H1 (cell line): ENCODE measurements around the gene SLC16A6. TPM values are rescaled to one million over a fixed set of nuclear protein-coding genes. Genes with fewer than 3 reads are reported as not detected.

Source experiments
- CTCF ChIA-PET: fragments of 300-600 bp; sonication (Branson Sonifier 250); formaldehyde crosslinking; loops from one replicate; lab custom pipeline; 2021; ENCODE audit not compliant: partially characterized antibody; lab: Charles Lee
- POLR2A ChIA-PET: fragments of 300-600 bp; sonication (Branson Sonifier 250); formaldehyde crosslinking; loops from one replicate; lab custom pipeline; 2021; ENCODE audit warnings: inconsistent platforms; ENCODE audit not compliant: partially characterized antibody; lab: Charles Lee
- DNase-seq, 2 experiments: peaks; one replicate each; pipeline versions ENCODE4 v3.0.0 to v3.0.0-alpha.2; 2010 to 2022; ENCODE audit warnings: low spot score in 2 of 2, low read depth in 1 of 2, mixed read lengths in 1 of 2
- FAIRE-seq: peaks from 2 replicates; lab custom pipeline; 2011; peaks lifted over from hg19 to GRCh38; lab: Jason Lieb, UNC
- H2AFZ ChIP-seq: 2 replicates; pipeline ENCODE4 v1.8.1; 2012; ENCODE audit warnings: low read length, inconsistent platforms
- H2AK5ac ChIP-seq: 2 replicates; pipeline ENCODE4 v1.6.1; 2013; ENCODE audit warnings: low read depth, low read length
- H2BK120ac ChIP-seq: replicated peaks from 2 replicates; pipeline ENCODE3; 2013; ENCODE audit warnings: low read depth, low read length, inconsistent platforms
- H2BK12ac ChIP-seq: 2 replicates; pipeline ENCODE4 v1.6.1; 2013; ENCODE audit warnings: low read depth, low read length
- H2BK15ac ChIP-seq: 2 replicates; pipeline ENCODE4 v1.6.1; 2013; ENCODE audit warnings: low read length
- H2BK20ac ChIP-seq: 2 replicates; pipeline ENCODE4 v1.6.1; 2013; ENCODE audit warnings: low read length
- H2BK5ac ChIP-seq: 2 replicates; pipeline ENCODE4 v1.6.1; 2013; ENCODE audit warnings: low read depth, low read length
- H3K14ac ChIP-seq: 2 replicates; pipeline ENCODE4 v1.6.1; 2013; ENCODE audit warnings: inconsistent platforms; ENCODE audit not compliant: insufficient read length
- H3K18ac ChIP-seq: 2 replicates; pipeline ENCODE4 v1.6.1; 2013; ENCODE audit warnings: low read length; ENCODE audit errors: extremely low read depth
- H3K23ac ChIP-seq: 2 replicates; pipeline ENCODE4 v1.6.1; 2013; ENCODE audit warnings: inconsistent platforms; ENCODE audit not compliant: insufficient read length
- H3K23me2 ChIP-seq: 2 replicates; pipeline ENCODE4 v1.6.1; 2013; ENCODE audit warnings: low read depth, low read length
- H3K27ac ChIP-seq: 2 replicates; pipeline ENCODE4 v1.6.1; 2011; ENCODE audit warnings: low read depth, low read length, inconsistent platforms
- H3K27me3 ChIP-seq, 4 experiments: replicated peaks in 1 of 4; 1 replicate in 1 of 4; 2 replicates in 3 of 4; pipeline versions ENCODE4 v1.6.1 to v1.8.1; 2011 to 2013; ENCODE audit warnings: low read length in 3 of 4, mild to moderate bottlenecking in 3 of 4, inconsistent platforms in 2 of 4, mixed read lengths in 2 of 4, moderate library complexity in 1 of 4; ENCODE audit not compliant: control insufficient read depth in 3 of 4, insufficient read depth in 3 of 4; ENCODE audit errors: extremely low read depth in 1 of 4
- H3K36me3 ChIP-seq, 4 experiments: 2 replicates each; pipeline versions ENCODE4 v1.6.1 to v1.8.1; 2011 to 2013; ENCODE audit warnings: mild to moderate bottlenecking in 4 of 4, low read length in 3 of 4, moderate library complexity in 2 of 4, control low read depth in 1 of 4, inconsistent platforms in 1 of 4; ENCODE audit not compliant: insufficient read depth in 4 of 4, control insufficient read depth in 2 of 4
- H3K4ac ChIP-seq: replicated peaks from 2 replicates; pipeline ENCODE3; 2013; ENCODE audit warnings: low read length, low read depth, mixed read lengths, inconsistent platforms; ENCODE audit not compliant: insufficient read length
- H3K4me1 ChIP-seq, 4 experiments: replicated peaks in 1 of 4; 1 replicate in 1 of 4; 2 replicates in 3 of 4; pipeline versions ENCODE4 v1.6.1 to v1.8.1; 2011 to 2013; ENCODE audit warnings: low read length in 3 of 4, inconsistent platforms in 2 of 4, mixed read lengths in 1 of 4; ENCODE audit not compliant: insufficient read depth in 4 of 4, control insufficient read depth in 3 of 4
- H3K4me2 ChIP-seq, 2 experiments: 2 replicates each; pipeline versions ENCODE4 v1.6.1 to v1.8.1; 2011 to 2013; ENCODE audit warnings: low read depth in 2 of 2, low read length in 2 of 2, control low read depth in 1 of 2, inconsistent platforms in 1 of 2, mild to moderate bottlenecking in 1 of 2; ENCODE audit not compliant: insufficient read depth in 1 of 2
- H3K4me3 ChIP-seq, 4 experiments: fragments of 200-600, 300-600 bp in 1 of 4; sonication (generic), shearing (Covaris generic), sonication (Bioruptor Twin) in 1 of 4; 2 replicates each; pipeline versions ENCODE4 v1.5.1 to v1.8.1; 2011 to 2016; ENCODE audit warnings: low read length in 4 of 4, low read depth in 3 of 4, control low read depth in 2 of 4, inconsistent platforms in 2 of 4, mild to moderate bottlenecking in 2 of 4, mixed read lengths in 1 of 4, moderate library complexity in 1 of 4; ENCODE audit not compliant: insufficient read depth in 2 of 4; ENCODE audit errors: extremely low read depth in 1 of 4
- H3K56ac ChIP-seq: replicated peaks from 2 replicates; pipeline ENCODE3; 2013; ENCODE audit warnings: low read depth, mild to moderate bottlenecking, mixed read lengths, low read length, inconsistent platforms; ENCODE audit not compliant: insufficient read length
- H3K79me1 ChIP-seq: 2 replicates; pipeline ENCODE4 v1.6.1; 2013; ENCODE audit warnings: low read depth, low read length, control low read depth
- H3K79me2 ChIP-seq, 2 experiments: 2 replicates each; pipeline versions ENCODE4 v1.6.1 to v1.8.1; 2012 to 2013; ENCODE audit warnings: low read length in 2 of 2, mild to moderate bottlenecking in 2 of 2, inconsistent platforms in 1 of 2; ENCODE audit not compliant: insufficient read depth in 2 of 2, control insufficient read depth in 1 of 2
- H3K9ac ChIP-seq, 4 experiments: replicated peaks in 1 of 4; 1 replicate in 1 of 4; 2 replicates in 3 of 4; pipeline versions ENCODE4 v1.6.1 to v1.8.1; 2011 to 2013; ENCODE audit warnings: low read depth in 3 of 4, low read length in 3 of 4, control low read depth in 2 of 4, mild to moderate bottlenecking in 2 of 4, moderate library complexity in 2 of 4, inconsistent platforms in 1 of 4; ENCODE audit errors: extremely low read depth in 1 of 4
- H3K9me3 ChIP-seq, 2 experiments: 2 replicates each; pipeline versions ENCODE4 v1.6.1 to v1.8.1; 2012 to 2013; ENCODE audit warnings: mild to moderate bottlenecking in 2 of 2, moderate library complexity in 2 of 2, control low read depth in 1 of 2, inconsistent platforms in 1 of 2, low read depth in 1 of 2, low read length in 1 of 2, mixed read lengths in 1 of 2; ENCODE audit not compliant: insufficient read depth in 2 of 2
- H4K20me1 ChIP-seq, 2 experiments: replicated peaks in 1 of 2; 2 replicates each; pipeline versions ENCODE3 to v1.8.1; 2011 to 2013; ENCODE audit warnings: inconsistent platforms in 2 of 2, low read length in 2 of 2, mild to moderate bottlenecking in 1 of 2; ENCODE audit not compliant: insufficient read depth in 2 of 2, control insufficient read depth in 1 of 2
- H4K5ac ChIP-seq: 2 replicates; pipeline ENCODE4 v1.6.1; 2013; ENCODE audit warnings: low read length, low read depth, mixed read lengths, inconsistent platforms; ENCODE audit not compliant: insufficient read length
- H4K8ac ChIP-seq: 2 replicates; pipeline ENCODE4 v1.8.0; 2013; ENCODE audit warnings: mild to moderate bottlenecking, moderate library complexity, low read length, inconsistent platforms; ENCODE audit not compliant: insufficient read depth; ENCODE audit errors: extremely low read depth
- H4K91ac ChIP-seq: replicated peaks from 2 replicates; pipeline ENCODE3; 2013; ENCODE audit warnings: low read length, mixed read lengths, inconsistent platforms; ENCODE audit not compliant: insufficient read length
- BCL11A ChIP-seq, 2 experiments: IDR thresholded peaks; one replicate each; pipeline ENCODE4 v1.6.1; 2011; ENCODE audit warnings: low read depth in 2 of 2, low read length in 2 of 2, mild to moderate bottlenecking in 2 of 2
- CEBPB ChIP-seq: IDR thresholded peaks from 2 replicates; pipeline ENCODE4 v1.6.1; 2012; ENCODE audit warnings: low read depth, low read length
- EGR1 ChIP-seq: IDR thresholded peaks from 2 replicates; pipeline ENCODE4 v1.6.1; 2011; ENCODE audit warnings: low read depth, low read length, borderline replicate concordance
- GABPA ChIP-seq: IDR thresholded peaks from 2 replicates; pipeline ENCODE4 v1.6.1; 2011; ENCODE audit warnings: mild to moderate bottlenecking, low read length, moderate library complexity, borderline replicate concordance; ENCODE audit not compliant: insufficient read depth
- NANOG ChIP-seq: IDR thresholded peaks from 2 replicates; pipeline ENCODE4 v1.6.1; 2011; ENCODE audit warnings: low read length, low read depth, mild to moderate bottlenecking, inconsistent platforms; ENCODE audit not compliant: insufficient read depth, poor library complexity, severe bottlenecking
- POLR2AphosphoS5 ChIP-seq: IDR thresholded peaks from 2 replicates; pipeline ENCODE4 v1.6.1; 2011; ENCODE audit warnings: low read depth, low read length
- POU5F1 ChIP-seq: IDR thresholded peaks from 2 replicates; pipeline ENCODE4 v1.6.1; 2011; ENCODE audit warnings: low read depth, mild to moderate bottlenecking, low read length, moderate library complexity
- RAD21 ChIP-seq, 2 experiments: IDR thresholded peaks in 1 of 2; conservative IDR thresholded peaks in 1 of 2; 2 replicates each; pipeline ENCODE4 v1.6.1; 2011; ENCODE audit warnings: low read depth in 2 of 2, low read length in 2 of 2, improper control_type of control experiment in 1 of 2, inconsistent platforms in 1 of 2, mild to moderate bottlenecking in 1 of 2, moderate library complexity in 1 of 2
- RNF2 ChIP-seq: fragments of 200-900, 300-1000 bp; sonication (generic); IDR thresholded peaks from 2 replicates; pipeline ENCODE4 v1.7.1; 2016; ENCODE audit warnings: borderline replicate concordance, low read depth, mild to moderate bottlenecking, antibody characterized with exemption, low read length; ENCODE audit not compliant: poor library complexity, severe bottlenecking; ENCODE audit errors: missing control alignments
- SAP30 ChIP-seq: fragments of 300-600 bp; sonication (generic); IDR thresholded peaks from 2 replicates; pipeline ENCODE4 v1.7.1; 2012; ENCODE audit warnings: low read length, moderate library complexity, mild to moderate bottlenecking, inconsistent platforms; ENCODE audit not compliant: insufficient read depth, insufficient replicate concordance
- SIN3A ChIP-seq, 2 experiments: IDR thresholded peaks in 1 of 2; conservative IDR thresholded peaks in 1 of 2; 2 replicates each; pipeline ENCODE4 v1.6.1; 2011 to 2012; ENCODE audit warnings: low read length in 2 of 2, improper control_type of control experiment in 1 of 2, low read depth in 1 of 2, mild to moderate bottlenecking in 1 of 2
- SP2 ChIP-seq: IDR thresholded peaks from 2 replicates; pipeline ENCODE4 v1.6.1; 2012; ENCODE audit warnings: mild to moderate bottlenecking, low read length, inconsistent platforms
- whole genome bisulfite sequencing, 2 experiments: shearing (Covaris generic) in 1 of 2; methylation state at CpG; one replicate each; pipeline versions ENCODE4 v1.1.6 to v1.1.7; 2013 to 2015; ENCODE audit warnings: low lambda C conversion rate in 2 of 2, mixed read lengths in 2 of 2, inconsistent platforms in 1 of 2, low coverage in 1 of 2, missing lambda C conversion rate in 1 of 2; ENCODE audit not compliant: insufficient replicate concordance in 2 of 2, insufficient coverage in 1 of 2, insufficient read length in 1 of 2; ENCODE audit errors: extremely low coverage in 1 of 2, missing lambda C conversion rate in 1 of 2; 5-methylcytosine and 5-hydroxymethylcytosine counted together
- polyA plus RNA-seq, 7 experiments: library from polyadenylated mRNA; depleted of rRNA in 3 of 7; stranded (reverse) in 5 of 7; unstranded in 2 of 7; fragments of >200 nt in 5 of 7; fragments of 200-250 nt in 2 of 7; gene quantifications; 1 replicate in 5 of 7; 2 replicates in 1 of 7; 4 replicates in 1 of 7; pipeline versions ENCODE4 v1.2.1 to v1.2.3, GENCODE V29; 2011 to 2013; ENCODE audit warnings: missing spikeins in 2 of 7, mixed read lengths in 2 of 7
- total RNA-seq: library from RNA; stranded (reverse); fragmentation: NEBNext Ultra II Directional; extraction: Animal tissue kit (Norgen Biotek cat#: 25700); gene quantifications from 2 replicates; pipeline ENCODE4 v1.2.1, GENCODE V29; 2021
- TF ChIP-seq, protein P1 (sequence below): IDR thresholded peaks from 2 replicates; pipeline ENCODE4 v1.6.1; 2012; ENCODE audit warnings: inconsistent platforms

SLC16A6 gene
- total and polyA plus RNA-seq, 2 of the 8 experiments (the other 6 are each of a cell fraction or from before 2014, with no cell fraction given) = 0.17 to 0.22 TPM

DNA sequence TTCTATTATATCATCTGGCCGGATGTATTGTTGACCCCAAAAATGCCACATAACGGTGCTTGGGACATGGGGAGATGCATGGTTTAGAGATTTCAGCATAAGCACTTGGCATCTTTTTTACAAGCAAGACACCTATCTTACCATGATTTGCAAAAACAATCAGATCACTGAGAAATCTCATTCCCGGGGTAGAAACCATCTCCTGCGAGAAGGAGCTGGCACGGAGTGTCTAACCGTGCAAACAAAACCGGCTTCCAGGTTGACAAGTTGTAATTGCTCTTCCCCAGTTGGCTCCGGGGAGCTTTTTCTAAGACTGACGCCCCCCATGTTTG lies 1.0 kb downstream of the SLC16A6 start:
- TF ChIP-seq CEBPB (no peak), SIN3A (conservative IDR thresholded peaks at IDR 0.05 in 1 of 2, IDR thresholded peaks at IDR 0.05 in 1 of 2; ENCODE audit: low read depth in 1 of 2, low read length in 2 of 2) (no peak), GABPA (no peak), RNF2 (no peak), RAD21 (IDR thresholded peaks at IDR 0.05 in 1 of 2, conservative IDR thresholded peaks at IDR 0.05 in 1 of 2; ENCODE audit: low read depth in 2 of 2, low read length in 2 of 2) (no peak), POLR2AphosphoS5 (no peak), EGR1 (no peak), SAP30 (no peak), SP2 (no peak), BCL11A (IDR thresholded peaks at IDR 0.05; ENCODE audit: low read depth in 2 of 2, low read length in 2 of 2) (no peak), NANOG (no peak), POU5F1 (no peak)
- TF ChIP-seq, protein P1, sequence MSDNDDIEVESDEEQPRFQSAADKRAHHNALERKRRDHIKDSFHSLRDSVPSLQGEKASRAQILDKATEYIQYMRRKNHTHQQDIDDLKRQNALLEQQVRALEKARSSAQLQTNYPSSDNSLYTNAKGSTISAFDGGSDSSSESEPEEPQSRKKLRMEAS = no peak
- TF ChIP-seq, all 59 proteins: peak for 0
- FAIRE-seq (no peak), DNase-seq (no peak)
- Histone ChIP-seq H2BK15ac (no peak overlapping the region), H3K79me2 (no peaks in the 10 kb centered on the region), H3K18ac (no peak overlapping the region), H2BK12ac (no peak overlapping the region), H3K23ac (no peak overlapping the region), H3K23me2 (peaks cover 22% of the 10 kb centered on the region), H4K8ac (no peak overlapping the region), H3K27ac (no peak overlapping the region), H3K79me1 (no peaks in the 10 kb centered on the region), H2BK20ac (no peak overlapping the region), H2AFZ (no peak overlapping the region), H3K36me3 (no peaks in the 10 kb centered on the region), H3K9ac (no peak overlapping the region), H4K20me1 (peaks cover 0 to 3% of the 10 kb centered on the region in 2 experiments), H3K9me3 (no peaks in the 10 kb centered on the region), H3K56ac (no peak overlapping the region), H3K14ac (no peak overlapping the region), H2BK120ac (no peak overlapping the region), H3K4me1 (peaks cover 14 to 24% (median 20%) of the 10 kb centered on the region in 4 experiments; a peak in 6 of 7 replicates), H3K27me3 (peaks cover 8 to 25% (median 24%) of the 10 kb centered on the region in 4 experiments), H3K4me3 (peak overlapping the region in 2 of 4 experiments; percentile 67 to 73; a peak in 4 of 8 replicates), H2BK5ac (no peak overlapping the region), H3K4me2 (peak overlapping the region; percentile 68 to 83), H3K4ac (no peak overlapping the region), H4K5ac (no peak overlapping the region), H4K91ac (no peak overlapping the region), H2AK5ac (no peak overlapping the region)
- CTCF ChIA-PET = interaction anchor here (0.9 to 3.5 kb wide), 4 partner anchors 14 to 142 kb away, joined by 3 to 17 read pairs (median 13); no protein-coding TSS in a partner anchor
- 41% methylated on average over 9 of the region's 9 CpGs; no CpG with 5 or more reads in 1 of the 2 experiments for WGBS, 2 experiments
- POLR2A ChIA-PET = interaction anchor here (0.7 to 3.6 kb wide), 5 partner anchors 9 to 150 kb away, joined by 3 to 18 read pairs (median 5); no protein-coding TSS in a partner anchor
